ENCODE measurements around the gene ARID2. TPM values are rescaled to one million over a fixed set of nuclear protein-coding genes. Genes with fewer than 3 reads are reported as not detected.

Gene ARID2
- total RNA-seq, 1 donor from 2014 or later, result 15.7 TPM

GRCh38 chr12:45879363-45879895 lies 149.9 kb downstream of the ARID2 start:
- H3K27ac ChIP-seq (replicated peaks), result peak overlapping the region; percentile 43
- DNase-seq, result no peak
- H3K4me3 ChIP-seq, result peak overlapping the region; percentile 3
- peaks cover 35% of the 10 kb centered on the region for H3K4me1 ChIP-seq
- H3K9me3 ChIP-seq (replicated peaks), result peaks cover 4% of the 10 kb centered on the region
- no peaks in the 10 kb centered on the region for H3K27me3 ChIP-seq (ENCODE audit: low read depth)
- no peak for TF ChIP-seq CTCF (IDR thresholded peaks at IDR 0.05; ENCODE audit: borderline replicate concordance)
- intact Hi-C loops (cut with micrococcal nuclease), result no loop called here
- H3K36me3 ChIP-seq, result peaks cover 35% of the 10 kb centered on the region

GRCh38 chr12:45880533-45880932 lies 151.0 kb downstream of the ARID2 start:
- DNase-seq, result no peak
- Histone ChIP-seq H3K27ac (replicated peaks) (no peak overlapping the region), H3K4me1 (peaks cover 35% of the 10 kb centered on the region), H3K4me3 (no peak overlapping the region), H3K27me3 (ENCODE audit: low read depth) (no peaks in the 10 kb centered on the region), H3K9me3 (replicated peaks) (no peaks in the 10 kb centered on the region), H3K36me3 (peaks cover 30% of the 10 kb centered on the region)
- TF ChIP-seq CTCF (IDR thresholded peaks at IDR 0.05; ENCODE audit: borderline replicate concordance), result no peak
- intact Hi-C loops (cut with micrococcal nuclease), result no loop called here

- no peak for DNase-seq
- no peak for TF ChIP-seq CTCF (IDR thresholded peaks at IDR 0.05; ENCODE audit: borderline replicate concordance)
- no peak overlapping the region for H3K27ac ChIP-seq (replicated peaks)
- no peaks in the 10 kb centered on the region for H3K27me3 ChIP-seq (ENCODE audit: low read depth)
- intact Hi-C loops (cut with micrococcal nuclease), result no loop called here
- H3K4me1 ChIP-seq, result peaks cover 27% of the 10 kb centered on the region
- H3K36me3 ChIP-seq, result peaks cover 23% of the 10 kb centered on the region
- H3K9me3 ChIP-seq (replicated peaks), result no peaks in the 10 kb centered on the region
- H3K4me3 ChIP-seq, result no peak overlapping the region
Observed at GRCh38 chr12:45883187-45883586, 153.7 kb downstream of the ARID2 start.

DNA sequence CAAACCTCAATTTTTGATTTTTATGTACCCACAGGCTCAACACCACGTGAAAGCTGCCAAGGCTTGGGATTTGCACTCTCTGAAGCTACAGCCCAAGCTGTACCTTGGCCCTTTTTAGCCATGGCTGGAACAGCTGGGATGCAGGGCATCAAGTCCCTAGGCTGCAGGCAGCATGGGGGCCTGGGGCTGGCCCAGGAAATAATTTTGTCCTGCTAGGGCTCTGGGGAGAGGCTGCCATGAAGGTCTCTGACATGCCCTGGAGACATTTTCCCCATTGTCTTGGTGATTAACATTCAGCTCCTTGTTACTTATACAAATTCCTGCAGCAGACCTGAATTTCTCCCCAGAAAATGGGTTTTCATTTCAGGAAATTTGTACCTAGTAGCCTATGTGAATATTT lies 157.2 kb downstream of the ARID2 start:
- no peak for DNase-seq
- intact Hi-C loops (cut with micrococcal nuclease), result no loop called here
- H3K4me3 ChIP-seq, result no peak overlapping the region
- no peaks in the 10 kb centered on the region for H3K27me3 ChIP-seq (ENCODE audit: low read depth)
- H3K4me1 ChIP-seq, result no peaks in the 10 kb centered on the region
- H3K36me3 ChIP-seq, result peaks cover 23% of the 10 kb centered on the region
- no peak overlapping the region for H3K27ac ChIP-seq (replicated peaks)
- no peak for TF ChIP-seq CTCF (IDR thresholded peaks at IDR 0.05; ENCODE audit: borderline replicate concordance)
- no peaks in the 10 kb centered on the region for H3K9me3 ChIP-seq (replicated peaks)

DNA sequence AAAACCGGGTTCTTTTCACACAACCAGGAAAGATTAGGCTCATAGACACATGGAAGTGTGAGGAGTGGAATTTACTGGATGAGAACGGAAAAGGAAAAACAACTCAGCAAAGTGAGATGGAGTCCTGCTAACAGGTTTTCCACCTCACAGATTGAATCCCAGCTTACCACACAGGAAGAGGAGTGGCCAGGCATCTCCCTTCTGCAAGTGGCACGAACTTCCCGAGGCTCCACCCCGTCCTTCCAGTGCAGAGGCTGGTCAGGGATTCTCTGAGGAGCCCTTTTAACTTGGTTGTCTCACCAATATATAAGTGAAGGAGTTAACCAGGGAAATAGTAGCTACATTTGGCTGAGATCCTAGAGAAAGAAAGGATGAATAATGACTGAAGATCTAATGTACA lies 158.0 kb downstream of the ARID2 start:
- TF ChIP-seq CTCF (IDR thresholded peaks at IDR 0.05; ENCODE audit: borderline replicate concordance), result no peak
- no peaks in the 10 kb centered on the region for H3K27me3 ChIP-seq (ENCODE audit: low read depth)
- no peak overlapping the region for H3K4me3 ChIP-seq
- H3K4me1 ChIP-seq, result no peaks in the 10 kb centered on the region
- no peak for DNase-seq
- peaks cover 26% of the 10 kb centered on the region for H3K36me3 ChIP-seq
- intact Hi-C loops (cut with micrococcal nuclease), result no loop called here
- no peak overlapping the region for H3K27ac ChIP-seq (replicated peaks)
- no peaks in the 10 kb centered on the region for H3K9me3 ChIP-seq (replicated peaks)
